GM18867 (cell line): ENCODE results near the gene STARD10.

Experiments used
- ATAC-seq: cut with Tn5 transposase; IDR thresholded peaks from one replicate; pipeline ENCODE4 v1.9.1; 2021; ENCODE audit warnings: mild to moderate bottlenecking, moderate library complexity; ENCODE audit not compliant: unreplicated experiment

The STARD10 gene

DNA sequence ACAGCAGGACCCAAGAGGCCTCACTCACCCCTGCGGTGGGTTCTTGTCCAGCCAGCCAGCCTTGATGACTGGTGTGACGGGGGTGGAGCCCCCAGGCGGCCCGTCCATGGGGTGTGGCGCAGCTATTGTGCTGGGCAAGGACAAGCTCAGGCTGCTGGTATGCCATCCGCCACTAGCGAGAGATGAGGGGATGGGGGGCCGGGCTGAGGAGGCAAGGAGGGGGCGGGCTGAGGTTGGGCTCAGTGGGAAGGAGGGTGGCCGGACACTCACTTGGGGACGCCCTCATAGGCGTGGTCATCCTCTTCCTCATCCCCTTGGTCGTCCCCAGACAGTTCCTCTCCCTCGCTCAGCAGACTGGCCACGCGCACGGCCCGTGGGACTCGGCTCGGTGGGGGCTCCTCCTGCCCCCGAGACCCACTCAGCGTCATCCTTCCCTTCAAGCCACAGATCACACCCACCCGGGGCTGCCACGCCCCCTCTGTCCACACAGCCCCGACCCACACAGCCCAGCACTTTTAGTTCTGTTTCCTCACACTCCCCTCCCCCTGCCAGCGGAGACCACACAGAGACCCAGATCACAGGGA lies 81.6 kb downstream of the STARD10 start:
- ATAC-seq = no peak

DNA sequence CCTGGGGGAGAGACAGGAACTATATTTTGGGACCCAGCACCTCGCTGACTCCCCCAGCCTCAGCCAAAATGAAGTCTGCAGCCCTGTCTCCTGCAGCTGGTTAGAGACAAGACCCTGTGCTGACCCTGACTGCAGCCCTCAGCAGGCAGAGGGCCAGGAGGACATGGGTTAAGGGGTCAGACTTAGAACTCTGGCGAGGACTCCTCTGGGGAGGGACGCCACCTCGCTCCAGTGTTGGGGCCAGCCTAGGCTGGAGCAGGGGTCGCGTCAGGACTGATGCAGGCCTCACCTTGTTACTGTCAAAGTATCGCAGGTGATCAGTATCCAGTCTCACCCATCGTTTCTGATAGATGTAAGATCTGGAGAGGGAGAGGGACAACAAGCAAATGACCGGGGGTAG lies 82.7 kb downstream of the STARD10 start:
- ATAC-seq = no peak

DNA sequence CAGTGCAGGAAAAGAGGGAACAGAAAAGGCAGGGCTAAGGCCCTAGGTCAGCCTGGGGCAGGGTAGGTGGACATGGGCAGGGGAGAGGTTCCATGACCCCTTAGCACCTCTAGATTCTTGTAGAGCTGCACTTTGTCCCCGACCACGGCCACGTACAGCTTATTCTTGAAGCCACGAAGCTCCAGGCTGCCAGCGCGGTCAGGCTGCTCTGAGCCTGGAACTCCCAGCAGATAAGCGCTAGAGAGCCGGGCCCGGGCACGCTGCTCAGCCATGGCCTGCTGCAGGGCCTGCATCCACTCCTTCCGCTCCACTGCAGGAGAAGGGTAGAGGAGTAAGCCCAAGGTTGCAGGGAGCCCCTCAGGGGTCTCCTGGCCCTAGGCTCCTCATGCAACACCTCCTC lies 83.6 kb downstream of the STARD10 start:
- ATAC-seq = no peak

DNA sequence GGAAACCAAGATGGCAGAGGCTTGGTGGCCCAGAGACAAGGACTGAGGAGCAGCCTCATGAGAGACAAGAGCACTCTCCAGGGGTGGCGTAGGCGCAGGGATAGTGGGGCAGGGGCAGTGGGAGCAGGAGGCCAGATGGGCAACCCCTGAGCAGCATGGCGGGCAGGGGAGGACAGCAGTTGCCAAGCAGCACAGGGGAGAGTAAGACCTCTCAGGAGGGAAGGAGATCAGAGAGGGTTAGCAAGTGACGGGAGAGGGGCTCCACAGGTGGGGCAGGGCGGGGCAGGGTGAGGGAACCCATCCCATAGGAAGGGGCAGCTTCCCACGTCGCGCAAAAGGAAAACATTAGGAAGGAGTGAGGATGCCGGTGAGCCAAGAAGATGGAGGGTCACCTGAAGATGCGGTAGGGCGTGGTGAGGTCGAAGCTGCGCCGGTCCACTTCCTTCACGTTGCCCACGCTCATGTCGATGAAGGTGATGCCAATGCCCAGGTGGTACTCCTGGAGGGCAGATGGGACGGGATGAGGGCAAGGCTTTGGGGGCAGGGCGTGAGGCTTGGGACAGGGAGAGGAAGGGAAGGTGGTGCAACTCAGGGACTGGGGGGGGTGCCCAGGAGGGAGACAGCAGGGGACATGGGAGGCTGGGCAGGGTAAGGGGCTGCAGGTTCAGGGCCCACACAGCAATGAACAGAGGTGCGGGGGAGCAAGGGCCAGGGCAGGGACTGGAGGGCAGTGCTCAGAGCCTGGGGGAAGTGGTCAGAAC lies 84.2 kb downstream of the STARD10 start:
- no peak for ATAC-seq

DNA sequence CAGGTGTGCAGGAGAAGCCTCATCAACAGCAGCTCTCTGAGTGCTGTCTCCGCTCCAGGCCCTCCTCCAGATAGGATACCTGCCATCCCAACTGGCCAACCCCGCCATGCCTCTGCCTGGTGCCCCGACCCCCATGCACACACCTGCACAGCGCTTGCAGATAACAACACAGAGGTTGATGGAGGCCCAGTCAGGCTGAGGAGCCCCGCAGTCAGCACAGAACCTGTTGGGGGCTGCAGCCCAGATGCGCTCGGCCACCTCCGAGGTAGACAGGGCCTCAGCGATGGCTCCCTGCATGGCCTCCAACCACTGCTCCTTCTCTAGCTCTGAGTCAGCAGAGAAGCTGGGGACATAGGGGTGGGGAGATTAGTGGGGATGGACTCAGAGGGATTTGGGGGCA lies 86.8 kb downstream of the STARD10 start:
- ATAC-seq = no peak

DNA sequence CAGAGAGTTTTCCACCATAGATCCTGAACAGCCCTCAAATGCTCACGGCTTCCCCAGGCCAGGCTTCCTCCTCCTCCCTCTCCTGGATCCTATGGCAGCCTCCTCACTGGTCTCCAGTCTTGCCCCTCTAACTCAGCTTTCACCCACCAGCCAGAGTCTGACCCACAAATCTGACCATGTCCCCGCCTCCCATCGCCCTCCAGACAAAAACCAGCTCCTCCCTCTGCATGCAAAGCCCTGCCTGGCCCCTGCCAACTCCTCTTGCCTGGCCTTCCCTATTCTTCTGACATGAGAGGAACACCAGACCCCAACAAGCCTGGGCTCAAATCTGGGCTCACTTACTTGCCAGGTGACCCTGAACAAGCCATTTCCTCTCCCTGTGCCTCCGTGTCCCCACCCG lies 87.3 kb downstream of the STARD10 start:
- ATAC-seq = no peak

DNA sequence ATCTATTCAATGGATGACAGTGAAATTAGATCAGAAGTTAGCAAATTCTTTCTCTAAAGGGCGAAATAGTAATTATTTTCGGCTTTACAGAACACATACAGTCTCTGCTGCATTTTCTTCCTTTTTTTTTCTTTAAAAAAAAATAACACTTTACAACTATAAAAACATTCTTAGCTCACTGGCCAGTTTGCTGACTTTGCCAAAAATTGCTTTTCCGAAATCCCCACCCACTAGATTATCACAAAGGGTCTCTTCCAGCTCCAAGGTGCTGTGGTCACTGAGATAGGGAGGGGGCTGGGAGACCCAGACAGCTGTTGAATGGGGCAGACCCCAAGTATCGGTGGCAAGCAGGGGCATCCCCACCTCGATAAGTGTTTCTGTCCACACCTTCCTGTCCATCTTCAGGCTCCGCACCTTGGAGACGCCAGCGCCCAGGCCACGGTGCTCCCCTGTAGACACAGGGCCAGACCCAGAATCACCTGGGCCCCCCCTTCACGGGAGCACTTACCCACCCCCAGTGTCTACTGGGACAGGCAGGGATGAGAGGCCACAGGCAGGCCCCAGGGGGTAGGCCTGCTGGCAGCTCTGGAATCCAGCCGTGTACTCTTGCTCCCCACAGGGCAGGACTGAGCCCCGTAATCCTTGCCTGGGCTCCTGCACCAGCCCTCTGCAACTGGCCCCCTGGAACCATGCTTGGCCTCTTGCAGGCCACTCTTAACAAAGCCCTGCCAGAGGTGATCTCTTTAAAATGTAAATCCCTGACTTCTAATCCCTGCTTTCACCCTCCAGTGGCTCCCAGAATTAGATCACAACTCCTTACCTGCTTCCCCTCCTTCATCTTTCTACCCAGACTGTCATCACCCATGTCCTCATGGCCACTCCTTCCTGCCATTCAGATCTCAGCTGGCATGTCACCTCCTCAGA lies 88.1 kb downstream of the STARD10 start:
- ATAC-seq = no peak

DNA sequence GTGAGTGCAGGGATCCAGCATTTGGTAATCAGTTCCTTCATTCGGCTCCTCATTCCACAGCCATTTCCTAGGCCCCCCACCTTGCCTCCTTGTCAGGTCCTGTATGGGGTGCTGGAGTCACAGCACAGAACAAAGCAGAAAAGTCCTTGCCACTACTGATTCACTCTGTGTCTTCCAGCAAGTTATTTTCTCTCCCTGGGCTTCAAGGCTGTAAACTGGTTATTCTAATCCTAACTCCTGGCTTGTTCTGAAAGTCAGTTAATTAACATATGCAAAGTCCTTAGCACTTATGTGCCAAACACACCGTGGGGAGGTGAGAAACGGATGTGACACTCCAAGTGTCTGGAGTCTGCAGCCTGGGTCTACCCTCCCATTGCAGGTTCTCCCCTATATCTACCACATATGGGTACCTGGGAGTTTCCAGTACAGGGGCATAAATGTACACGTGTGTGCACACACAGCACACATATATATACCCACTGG lies 89.0 kb downstream of the STARD10 start:
- ATAC-seq = no peak
